ENCODE data around the gene RBBP9.

- TF ChIP-seq CTCF (IDR thresholded peaks at IDR 0.05; ENCODE audit: low read length) (no peak), EZH2 (IDR thresholded peaks at IDR 0.05; ENCODE audit: borderline replicate concordance, low read length) (no peak)
Measured at GRCh38 chr20:18543216-18543615, 46.2 kb upstream of the RBBP9 start.
